HepG2 (cell line): ENCODE measurements around the gene PIR. TPM values are rescaled to one million over a fixed set of nuclear protein-coding genes. Genes with fewer than 3 reads are reported as not detected.

Source experiments
- DMTF1 ChIP-seq: sonication (generic); formaldehyde crosslinking; IDR thresholded peaks from 2 replicates; pipeline ENCODE4 v1.4.0; 2020; ENCODE audit warnings: mild to moderate bottlenecking, missing genetic modification reagents
- ELK4 ChIP-seq: sonication (generic); formaldehyde crosslinking; IDR thresholded peaks from 2 replicates; pipeline ENCODE4 v1.9.0; 2021; ENCODE audit warnings: missing genetic modification reagents, borderline replicate concordance
- FLYWCH1 ChIP-seq: sonication (generic); formaldehyde crosslinking; IDR thresholded peaks from 2 replicates; pipeline ENCODE4 v1.8.1; 2023; ENCODE audit warnings: mild to moderate bottlenecking, missing genetic modification reagents
- HDAC2 ChIP-seq: sonication (generic); formaldehyde crosslinking; IDR thresholded peaks from 2 replicates; pipeline ENCODE4 v1.4.0; 2020; ENCODE audit warnings: missing genetic modification reagents
- HNRNPK ChIP-seq: fragments of 200-400 bp; formaldehyde crosslinking; IDR thresholded peaks from 2 replicates; pipeline ENCODE4 v1.6.1; 2018; ENCODE audit warnings: low read length, low read depth, moderate library complexity, mild to moderate bottlenecking; ENCODE audit not compliant: poor library complexity, severe bottlenecking
- HOXA5 ChIP-seq: sonication (generic); formaldehyde crosslinking; IDR thresholded peaks from 2 replicates; pipeline ENCODE4 v1.4.0; 2020; ENCODE audit warnings: missing genetic modification reagents
- KDM5B ChIP-seq: sonication (generic); formaldehyde crosslinking; IDR thresholded peaks from 2 replicates; pipeline ENCODE4 v1.4.0; 2020; ENCODE audit warnings: missing genetic modification reagents, mild to moderate bottlenecking, borderline replicate concordance
- MED8 ChIP-seq: sonication (generic); formaldehyde crosslinking; IDR thresholded peaks from 2 replicates; pipeline ENCODE4 v1.8.1; 2023; ENCODE audit warnings: mild to moderate bottlenecking, missing genetic modification reagents; ENCODE audit not compliant: insufficient replicate concordance
- NCOA1 ChIP-seq: sonication (generic); formaldehyde crosslinking; IDR thresholded peaks from 2 replicates; pipeline ENCODE4 v1.9.0; 2021; ENCODE audit warnings: missing genetic modification reagents
- NR0B2 ChIP-seq: sonication (generic); formaldehyde crosslinking; IDR thresholded peaks from 2 replicates; pipeline ENCODE4 v1.4.0; 2020; ENCODE audit warnings: mild to moderate bottlenecking, missing genetic modification reagents
- RXRA ChIP-seq: sonication (generic); formaldehyde crosslinking; IDR thresholded peaks from 2 replicates; pipeline ENCODE4 v1.5.1; 2020; ENCODE audit warnings: missing genetic modification reagents
- RXRB ChIP-seq: IDR thresholded peaks from 2 replicates; pipeline ENCODE4 v1.6.1; 2016; ENCODE audit warnings: borderline replicate concordance, missing genetic modification reagents, missing compliant biosample characterization
- SALL1 ChIP-seq: sonication (generic); formaldehyde crosslinking; IDR thresholded peaks from 2 replicates; pipeline ENCODE4 v1.8.0; 2022; ENCODE audit warnings: mild to moderate bottlenecking, missing genetic modification reagents
- SMYD3 ChIP-seq: sonication (generic); formaldehyde crosslinking; IDR thresholded peaks from 2 replicates; pipeline ENCODE4 v1.8.1; 2023; ENCODE audit warnings: mild to moderate bottlenecking, missing genetic modification reagents
- SRSF1 ChIP-seq: fragments of 200-400 bp; formaldehyde crosslinking; optimal IDR thresholded peaks from 2 replicates; pipeline ENCODE3; 2017; ENCODE audit warnings: mild to moderate bottlenecking, low read depth, low read length, moderate library complexity
- TBX3 ChIP-seq: fragments of 450-650 bp; IDR thresholded peaks from 2 replicates; pipeline ENCODE4 v1.6.1; 2017; ENCODE audit warnings: antibody characterized with exemption, mild to moderate bottlenecking, inconsistent platforms, borderline replicate concordance
- THAP7 ChIP-seq: sonication (generic); formaldehyde crosslinking; IDR thresholded peaks from 2 replicates; pipeline ENCODE4 v1.8.1; 2023; ENCODE audit warnings: mild to moderate bottlenecking, missing genetic modification reagents
- YEATS2 ChIP-seq: sonication (generic); formaldehyde crosslinking; IDR thresholded peaks from 2 replicates; pipeline ENCODE4 v1.4.0; 2020; ENCODE audit warnings: missing genetic modification reagents, borderline replicate concordance
- ZNF562 ChIP-seq: sonication (generic); formaldehyde crosslinking; IDR thresholded peaks from 2 replicates; pipeline ENCODE4 v1.8.0; 2022; ENCODE audit warnings: missing genetic modification reagents, borderline replicate concordance
- ZNF639 ChIP-seq: conservative IDR thresholded peaks from 2 replicates; pipeline ENCODE4 v1.6.1; 2018; ENCODE audit warnings: missing genetic modification reagents
- ZNF768 ChIP-seq: sonication (generic); formaldehyde crosslinking; IDR thresholded peaks from 2 replicates; pipeline ENCODE4 v1.4.0; 2020; ENCODE audit warnings: missing genetic modification reagents
- ZNF784 ChIP-seq: sonication (generic); formaldehyde crosslinking; IDR thresholded peaks from 2 replicates; pipeline ENCODE4 v1.5.1; 2020; ENCODE audit warnings: missing genetic modification reagents, mild to moderate bottlenecking, borderline replicate concordance
- polyA plus RNA-seq, 8 experiments: library from polyadenylated mRNA; depleted of rRNA in 3 of 8; stranded (reverse) in 7 of 8; unstranded in 1 of 8; fragments of >200 nt; fragmentation: Illumina TruSeq in 4 of 8; extraction: Trizol in 4 of 8; gene quantifications; 2 replicates each; pipeline versions ENCODE4 v1.2.1 to v1.2.3, GENCODE V29; 2011 to 2016; ENCODE audit warnings: low read depth in 4 of 8, missing spikeins in 1 of 8, mixed read lengths in 1 of 8; ENCODE audit not compliant: insufficient read depth in 1 of 8
- total RNA-seq, 5 experiments: library from RNA; depleted of rRNA; stranded (reverse); fragments of >200 nt; fragmentation: Illumina TruSeq; extraction: Trizol; gene quantifications; 2 replicates each; pipeline ENCODE4 v1.2.3, GENCODE V29; 2016; ENCODE audit warnings: low read depth in 1 of 5

PIR gene
- total and polyA plus RNA-seq, 2 of the 13 experiments (the other 11 are each of a cell fraction or from before 2014, with no cell fraction given): 12.2 to 38.0 TPM

GRCh38 chrX:15335135-15336022, 157.8 kb downstream of the PIR start, which contains the start of gene PIGA (continued):
- TF ChIP-seq ZNF784 (CRISPR knock-in tag) (no peak; the same call in 1 of the 2 replicates), ZNF768 (peak; percentile 46; the same call in 1 of the 2 replicates), MED8 (CRISPR knock-in tag) (no peak), THAP7 (CRISPR knock-in tag) (no peak), SALL1 (CRISPR knock-in tag) (peak; percentile 46), RXRB (CRISPR knock-in tag) (no peak), RXRA (CRISPR knock-in tag) (0 out of 2 replicates have a peak, but pooled peaks have one; percentile 38), ZNF639 (CRISPR knock-in tag) (no peak), TBX3 (no peak), YEATS2 (CRISPR knock-in tag) (peak; percentile 75; the same call in 1 of the 2 replicates), KDM5B (CRISPR knock-in tag) (no peak), HDAC2 (0 out of 2 replicates have a peak, but pooled peaks have one; percentile 29), NR0B2 (CRISPR knock-in tag) (no peak), HNRNPK (no peak), HOXA5 (CRISPR knock-in tag) (no peak), SRSF1 (no peak), ELK4 (CRISPR knock-in tag) (no peak), DMTF1 (no peak), ZNF562 (CRISPR knock-in tag) (no peak), SMYD3 (no peak), NCOA1 (CRISPR knock-in tag) (no peak), FLYWCH1 (CRISPR knock-in tag) (no peak)
